Hepatocyte (in vitro differentiated cells): ENCODE measurements around the gene SLCO2A1. TPM values are rescaled to one million over a fixed set of nuclear protein-coding genes. Genes with fewer than 3 reads are reported as not detected.

Experiments used
- DNase-seq: peaks from one replicate; pipeline ENCODE4 v3.0.0-alpha.2; 2016; ENCODE audit warnings: low spot score
- H2AFZ ChIP-seq: fragments of 200-600 bp; sonication (generic); 2 replicates; pipeline ENCODE4 v1.6.0; 2016; ENCODE audit warnings: antibody characterized with exemption, mild to moderate bottlenecking
- H3K27ac ChIP-seq: fragments of 200-600 bp; sonication (generic); 2 replicates; pipeline ENCODE4 v1.5.1; 2016; ENCODE audit warnings: mild to moderate bottlenecking
- H3K27me3 ChIP-seq: fragments of 200-600 bp; sonication (generic); 2 replicates; pipeline ENCODE4 v1.6.1; 2016
- H3K36me3 ChIP-seq: fragments of 200-600 bp; sonication (generic); replicated peaks from 2 replicates; pipeline ENCODE4 v1.5.1; 2016; ENCODE audit warnings: low read depth; ENCODE audit not compliant: insufficient read depth
- H3K4me1 ChIP-seq: fragments of 200-600 bp; sonication (generic); 2 replicates; pipeline ENCODE4 v1.5.1; 2016; ENCODE audit warnings: mild to moderate bottlenecking, moderate library complexity; ENCODE audit not compliant: insufficient read depth
- H3K4me2 ChIP-seq: fragments of 200-600 bp; sonication (generic); 2 replicates; pipeline ENCODE4 v1.6.0; 2016
- H3K4me3 ChIP-seq: fragments of 200-600 bp; sonication (generic); 2 replicates; pipeline ENCODE4 v1.5.1; 2016; ENCODE audit warnings: mild to moderate bottlenecking
- H3K79me2 ChIP-seq: fragments of 200-600 bp; sonication (generic); 2 replicates; pipeline ENCODE4 v1.6.0; 2017; ENCODE audit warnings: mild to moderate bottlenecking
- H3K9me2 ChIP-seq: fragments of 200-600 bp; sonication (generic); replicated peaks from 2 replicates; pipeline ENCODE4 v1.6.0; 2017; ENCODE audit warnings: mild to moderate bottlenecking; ENCODE audit not compliant: insufficient read depth
- H3K9me3 ChIP-seq: fragments of 200-600 bp; sonication (generic); 2 replicates; pipeline ENCODE4 v1.5.1; 2016; ENCODE audit warnings: low read depth, mild to moderate bottlenecking
- H4K20me1 ChIP-seq: fragments of 200-600 bp; sonication (generic); 2 replicates; pipeline ENCODE4 v1.6.0; 2016; ENCODE audit warnings: mild to moderate bottlenecking; ENCODE audit not compliant: insufficient read depth, poor library complexity, severe bottlenecking
- CTCF ChIP-seq: fragments of 200-600 bp; sonication (generic); IDR thresholded peaks from 2 replicates; pipeline ENCODE4 v1.5.1; 2016; ENCODE audit warnings: antibody characterized with exemption, mild to moderate bottlenecking; ENCODE audit not compliant: poor library complexity
- EZH2 ChIP-seq: fragments of 200-600 bp; sonication (generic); IDR thresholded peaks from 2 replicates; pipeline ENCODE4 v1.6.1; 2016; ENCODE audit warnings: antibody characterized with exemption, mild to moderate bottlenecking, borderline replicate concordance
- EZH2phosphoT487 ChIP-seq: fragments of 200-600 bp; sonication (generic); IDR thresholded peaks from one replicate; pipeline ENCODE4 v1.6.1; 2018; ENCODE audit warnings: antibody characterized with exemption, mild to moderate bottlenecking, low read depth, moderate library complexity; ENCODE audit not compliant: unreplicated experiment, severe bottlenecking
- whole genome bisulfite sequencing: methylation state at CpG from one replicate; pipeline ENCODE4 v1.1.6; 2016; ENCODE audit warnings: low lambda C conversion rate; ENCODE audit errors: missing lambda C conversion rate; 5-methylcytosine and 5-hydroxymethylcytosine counted together
- polyA plus RNA-seq: library from polyadenylated mRNA; unstranded; fragments of >200 nt; fragmentation: Nextera tagmentation; extraction: Ambion mirVana; gene quantifications from 2 replicates; pipeline ENCODE4 v1.2.1, GENCODE V29; 2016
- total RNA-seq: library from RNA; depleted of rRNA; stranded (reverse); fragments of >200 nt; gene quantifications from 2 replicates; pipeline ENCODE4 v1.2.3, GENCODE V29; 2014

The SLCO2A1 gene
- total RNA-seq, result 2.2 and 2.3 TPM in 2 replicates
- polyA plus RNA-seq, result 7.0 and 8.4 TPM in 2 replicates

GRCh38 chr3:134029734-134030378, at the start of gene SLCO2A1:
Gene SLCO2A1, minus strand, starts transcription at chr3:134029925. Its CDS starts 123 bp downstream, at chr3:134029802.
- Histone ChIP-seq H4K20me1 (no peaks in the 10 kb centered on the region), H3K9me3 (no peaks in the 10 kb centered on the region), H3K27ac (peak within 1 kb of the TSS; percentile 70), H3K79me2 (no peaks in the 10 kb centered on the region), H3K36me3 (no peaks in the 10 kb centered on the region), H3K4me2 (peak within 1 kb of the TSS; percentile 100), H3K27me3 (peaks cover 23% of the 10 kb centered on the region), H3K4me3 (peak within 1 kb of the TSS; percentile 82), H3K4me1 (peaks cover 11% of the 10 kb centered on the region), H3K9me2 (no peaks in the 10 kb centered on the region), H2AFZ (peak within 1 kb of the TSS; percentile 72)
- DNase-seq, result peak; percentile 81
- TF ChIP-seq EZH2 (no peak), CTCF (no peak), EZH2phosphoT487 (no peak)
- WGBS, result 2% methylated on average over 17 of the region's 67 CpGs

DNA sequence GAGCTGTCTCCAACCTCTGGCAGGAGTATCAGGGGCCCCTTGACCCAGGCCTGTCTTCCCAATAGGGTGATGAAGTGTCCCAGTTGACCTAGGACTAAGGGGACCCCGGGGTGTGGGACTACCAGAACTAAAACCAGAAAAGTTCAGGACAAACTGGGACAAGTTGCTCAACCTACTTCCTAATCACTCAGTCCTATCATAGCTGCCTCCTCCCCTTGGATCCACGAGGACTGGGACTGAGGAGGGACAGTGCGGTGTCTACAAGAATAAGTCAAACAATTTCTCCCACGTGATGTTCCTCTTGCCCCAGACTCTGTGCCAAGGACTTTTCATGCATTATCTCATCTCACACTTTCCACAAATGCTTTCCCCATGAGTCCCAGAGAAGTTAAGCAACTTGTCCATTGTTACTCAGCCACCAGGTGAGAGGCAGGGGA, 49.4 kb upstream of the SLCO2A1 start:
- no peaks in the 10 kb centered on the region for H3K9me2 ChIP-seq
- no peaks in the 10 kb centered on the region for H3K4me1 ChIP-seq
- H3K27ac ChIP-seq, result no peak overlapping the region
- no peaks in the 10 kb centered on the region for H4K20me1 ChIP-seq
- no peaks in the 10 kb centered on the region for H3K79me2 ChIP-seq
- no peaks in the 10 kb centered on the region for H3K9me3 ChIP-seq
- no peak for DNase-seq
- H3K4me3 ChIP-seq, result no peak overlapping the region
- H3K4me2 ChIP-seq, result no peak overlapping the region
- no peaks in the 10 kb centered on the region for H3K27me3 ChIP-seq
- no peak overlapping the region for H2AFZ ChIP-seq
- H3K36me3 ChIP-seq, result no peaks in the 10 kb centered on the region
- 88% methylated on average over 4 of the region's 4 CpGs for WGBS
- TF ChIP-seq EZH2 (no peak), CTCF (no peak), EZH2phosphoT487 (no peak)

GRCh38 chr3:134078169-134078831, 48.6 kb upstream of the SLCO2A1 start:
- Histone ChIP-seq H3K4me3 (no peak overlapping the region), H3K9me3 (no peaks in the 10 kb centered on the region), H3K27me3 (no peaks in the 10 kb centered on the region), H3K79me2 (no peaks in the 10 kb centered on the region), H3K36me3 (no peaks in the 10 kb centered on the region), H3K27ac (no peak overlapping the region), H3K4me1 (no peaks in the 10 kb centered on the region), H3K4me2 (no peak overlapping the region), H4K20me1 (no peaks in the 10 kb centered on the region), H3K9me2 (no peaks in the 10 kb centered on the region), H2AFZ (no peak overlapping the region)
- 92% methylated on average over 8 of the region's 8 CpGs for WGBS
- TF ChIP-seq CTCF, result no peak
- no peak for TF ChIP-seq EZH2
- no peak for TF ChIP-seq EZH2phosphoT487
- no peak for DNase-seq
